ENCODE results near the gene NAA60. TPM values are rescaled to one million over a fixed set of nuclear protein-coding genes. Genes with fewer than 3 reads are reported as not detected.

Gene NAA60
- total RNA-seq, 1 experiment from 2014 or later: 57.5 TPM

DNA sequence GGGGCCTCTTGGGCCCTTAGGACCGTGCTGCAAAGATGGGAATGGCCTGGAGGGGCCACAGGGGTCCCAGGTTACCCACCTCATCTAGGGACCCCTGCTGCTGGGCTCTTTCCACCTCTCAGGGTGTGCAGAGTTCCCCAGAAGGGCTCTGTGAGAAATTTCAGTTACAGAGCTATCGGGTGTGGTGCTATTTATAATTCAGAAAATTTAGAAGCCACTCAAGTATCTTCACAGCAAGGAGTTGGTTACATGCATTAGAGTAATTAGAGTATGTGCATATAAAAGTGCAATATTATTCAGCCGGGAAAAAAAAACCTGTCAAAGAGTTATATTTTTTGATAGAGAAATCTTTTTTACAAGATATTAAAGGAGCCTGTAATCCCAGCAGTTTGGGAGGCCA is 32.9 kb downstream of the NAA60 start:
- no peaks in the 10 kb centered on the region for H3K36me3 ChIP-seq (ENCODE audit: low read depth)
- ChIA-PET CTCF (no interaction called here), POLR2A (ENCODE audit: unreplicated experiment) (no interaction called here)
- no peaks in the 10 kb centered on the region for H3K9me3 ChIP-seq (ENCODE audit: insufficient read depth, low read depth)
- H4K20me1 ChIP-seq (ENCODE audit: insufficient read depth): peaks cover 32% of the 10 kb centered on the region
- no peaks in the 10 kb centered on the region for H3K27me3 ChIP-seq (ENCODE audit: insufficient read depth, low read depth)
- no peak overlapping the region for H3K27ac ChIP-seq
- BruUV-seq (replicated peaks): no TSS peak
- intact Hi-C loops (cut with micrococcal nuclease; ENCODE audit: unreplicated experiment): no loop called here
- H3F3A ChIP-seq (ENCODE audit: insufficient read depth, low read depth): peaks cover 3% of the 10 kb centered on the region; the same call in 1 of the 2 replicates
- no peak for DNase-seq
- H3K9me2 ChIP-seq (ENCODE audit: insufficient read depth): no peaks in the 10 kb centered on the region
- no peak overlapping the region for H2AFZ ChIP-seq
- H3K4me3 ChIP-seq: no peak overlapping the region
- H3K79me2 ChIP-seq (ENCODE audit: low read depth): peaks cover 33% of the 10 kb centered on the region
- H3K4me2 ChIP-seq: no peak overlapping the region
- H3K4me1 ChIP-seq (replicated peaks; ENCODE audit: insufficient read depth): no peaks in the 10 kb centered on the region
- TF ChIP-seq EZH2 (IDR thresholded peaks at IDR 0.05; ENCODE audit: low read depth) (no peak), CTCF (conservative IDR thresholded peaks at IDR 0.05) (no peak)

GRCh38 chr16:3478242-3478925 is 34.9 kb downstream of the NAA60 start:
- CTCF ChIA-PET: no interaction called here
- DNase-seq: no peak
- H3K27ac ChIP-seq: no peak overlapping the region
- TF ChIP-seq EZH2 (IDR thresholded peaks at IDR 0.05; ENCODE audit: low read depth) (no peak), CTCF (conservative IDR thresholded peaks at IDR 0.05) (no peak)
- no peak overlapping the region for H2AFZ ChIP-seq
- no peak overlapping the region for H3K4me2 ChIP-seq
- H3K9me2 ChIP-seq (ENCODE audit: insufficient read depth): no peaks in the 10 kb centered on the region
- POLR2A ChIA-PET (ENCODE audit: unreplicated experiment): no interaction called here
- H3K9me3 ChIP-seq (ENCODE audit: insufficient read depth, low read depth): no peaks in the 10 kb centered on the region
- no peaks in the 10 kb centered on the region for H3K27me3 ChIP-seq (ENCODE audit: insufficient read depth, low read depth)
- peaks cover 3% of the 10 kb centered on the region; the same call in 1 of the 2 replicates for H3F3A ChIP-seq (ENCODE audit: insufficient read depth, low read depth)
- peaks cover 8% of the 10 kb centered on the region; the same call in 1 of the 2 replicates for H3K36me3 ChIP-seq (ENCODE audit: low read depth)
- H3K4me1 ChIP-seq (replicated peaks; ENCODE audit: insufficient read depth): no peaks in the 10 kb centered on the region
- peaks cover 18% of the 10 kb centered on the region for H4K20me1 ChIP-seq (ENCODE audit: insufficient read depth)
- intact Hi-C loops (cut with micrococcal nuclease; ENCODE audit: unreplicated experiment): no loop called here
- BruUV-seq (replicated peaks): no TSS peak
- H3K79me2 ChIP-seq (ENCODE audit: low read depth): peaks cover 13% of the 10 kb centered on the region
- H3K4me3 ChIP-seq: no peak overlapping the region

GRCh38 chr16:3479654-3480216 is 36.3 kb downstream of the NAA60 start:
- CTCF ChIA-PET: no interaction called here
- no peaks in the 10 kb centered on the region for H3K9me3 ChIP-seq (ENCODE audit: insufficient read depth, low read depth)
- H4K20me1 ChIP-seq (ENCODE audit: insufficient read depth): peaks cover 16% of the 10 kb centered on the region
- H2AFZ ChIP-seq: no peak overlapping the region
- H3K4me3 ChIP-seq: no peak overlapping the region
- H3K9me2 ChIP-seq (ENCODE audit: insufficient read depth): no peaks in the 10 kb centered on the region
- intact Hi-C loops (cut with micrococcal nuclease; ENCODE audit: unreplicated experiment): no loop called here
- no TSS peak for BruUV-seq (replicated peaks)
- POLR2A ChIA-PET (ENCODE audit: unreplicated experiment): no interaction called here
- H3K27ac ChIP-seq: no peak overlapping the region
- peaks cover 9% of the 10 kb centered on the region; the same call in 1 of the 2 replicates for H3K36me3 ChIP-seq (ENCODE audit: low read depth)
- H3K4me1 ChIP-seq (replicated peaks; ENCODE audit: insufficient read depth): no peaks in the 10 kb centered on the region
- no peak for DNase-seq
- peaks cover 1% of the 10 kb centered on the region; the same call in 1 of the 2 replicates for H3K79me2 ChIP-seq (ENCODE audit: low read depth)
- no peak overlapping the region for H3K4me2 ChIP-seq
- TF ChIP-seq EZH2 (IDR thresholded peaks at IDR 0.05; ENCODE audit: low read depth) (no peak), CTCF (conservative IDR thresholded peaks at IDR 0.05) (no peak)
- no peaks in the 10 kb centered on the region for H3K27me3 ChIP-seq (ENCODE audit: insufficient read depth, low read depth)
- H3F3A ChIP-seq (ENCODE audit: insufficient read depth, low read depth): peaks cover 3% of the 10 kb centered on the region; the same call in 1 of the 2 replicates

Measured in PC-9 (cell line).